Uterus (tissue), 2 donors: Measurements from ENCODE around the gene RAB3IL1.

Source experiments
- POLR2A ChIP-seq, 2 donors: fragments of 450-650 bp; IDR thresholded peaks; one replicate each; pipeline ENCODE4 v1.6.1; 2016; ENCODE audit warnings: antibody characterized with exemption in 2 of 2, mild to moderate bottlenecking in 1 of 2, moderate library complexity in 1 of 2
- TF ChIP-seq, protein P1 (sequence below), 4 experiments: fragments of 200-600 bp in 2 of 4; fragments of 450-650 bp in 2 of 4; sonication (generic) in 2 of 4; IDR thresholded peaks; one replicate each; pipeline ENCODE4 v1.5.1; 2016 to 2019; ENCODE audit warnings: antibody characterized with exemption in 4 of 4, mild to moderate bottlenecking in 2 of 4, moderate library complexity in 1 of 4

DNA sequence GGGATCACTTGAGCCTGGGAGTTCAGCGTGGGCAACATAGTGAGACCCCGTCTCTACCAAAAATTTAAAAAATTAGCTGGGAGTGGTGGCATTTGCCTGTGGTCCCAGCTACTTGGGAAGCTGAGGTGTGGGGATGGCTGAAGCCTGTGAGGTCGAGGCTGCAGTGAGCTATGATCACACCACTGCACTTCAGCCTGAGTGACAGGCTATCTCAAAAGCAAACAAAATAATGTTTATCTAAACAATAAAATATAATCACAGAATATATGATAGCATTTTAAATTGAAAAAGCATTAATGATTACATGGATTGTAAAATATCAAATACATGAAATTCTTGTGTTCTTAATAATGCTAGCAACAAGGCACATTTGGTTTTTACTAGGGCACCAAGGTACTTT, 35.5 kb upstream of the RAB3IL1 start:
- TF ChIP-seq, protein P1, sequence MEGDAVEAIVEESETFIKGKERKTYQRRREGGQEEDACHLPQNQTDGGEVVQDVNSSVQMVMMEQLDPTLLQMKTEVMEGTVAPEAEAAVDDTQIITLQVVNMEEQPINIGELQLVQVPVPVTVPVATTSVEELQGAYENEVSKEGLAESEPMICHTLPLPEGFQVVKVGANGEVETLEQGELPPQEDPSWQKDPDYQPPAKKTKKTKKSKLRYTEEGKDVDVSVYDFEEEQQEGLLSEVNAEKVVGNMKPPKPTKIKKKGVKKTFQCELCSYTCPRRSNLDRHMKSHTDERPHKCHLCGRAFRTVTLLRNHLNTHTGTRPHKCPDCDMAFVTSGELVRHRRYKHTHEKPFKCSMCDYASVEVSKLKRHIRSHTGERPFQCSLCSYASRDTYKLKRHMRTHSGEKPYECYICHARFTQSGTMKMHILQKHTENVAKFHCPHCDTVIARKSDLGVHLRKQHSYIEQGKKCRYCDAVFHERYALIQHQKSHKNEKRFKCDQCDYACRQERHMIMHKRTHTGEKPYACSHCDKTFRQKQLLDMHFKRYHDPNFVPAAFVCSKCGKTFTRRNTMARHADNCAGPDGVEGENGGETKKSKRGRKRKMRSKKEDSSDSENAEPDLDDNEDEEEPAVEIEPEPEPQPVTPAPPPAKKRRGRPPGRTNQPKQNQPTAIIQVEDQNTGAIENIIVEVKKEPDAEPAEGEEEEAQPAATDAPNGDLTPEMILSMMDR (IDR thresholded peaks at IDR 0.05): no peak
- TF ChIP-seq POLR2A (IDR thresholded peaks at IDR 0.05): no peak
